Measurements from ENCODE around the gene APBA1. TPM values are rescaled to one million over a fixed set of nuclear protein-coding genes. Genes with fewer than 3 reads are reported as not detected.

Gene APBA1
- total RNA-seq, 2 experiments from 2014 or later: 0.26 to 0.51 TPM

GRCh38 chr9:69527454-69527853 is 144.7 kb downstream of the APBA1 start:
- ChIA-PET POLR2A (no interaction called here), CTCF (no interaction called here)
- intact Hi-C loops (cut with micrococcal nuclease): no loop called here
- DNase-seq: no peak
- H3K9me3 Mint-ChIP-seq: peaks cover 12% of the 10 kb centered on the region
- no peaks in the 10 kb centered on the region for H3K36me3 Mint-ChIP-seq
- no peak overlapping the region for H3K4me3 Mint-ChIP-seq
- H3K27me3 Mint-ChIP-seq: peaks cover 5% of the 10 kb centered on the region
- H3K4me1 Mint-ChIP-seq (ENCODE audit: low read depth): no peaks in the 10 kb centered on the region
- H3K27ac Mint-ChIP-seq: no peak overlapping the region

GRCh38 chr9:69526699-69527098 is 145.5 kb downstream of the APBA1 start:
- H3K36me3 Mint-ChIP-seq: no peaks in the 10 kb centered on the region
- ChIA-PET POLR2A (no interaction called here), CTCF (no interaction called here)
- no peak overlapping the region for H3K4me3 Mint-ChIP-seq
- H3K4me1 Mint-ChIP-seq (ENCODE audit: low read depth): no peaks in the 10 kb centered on the region
- H3K27me3 Mint-ChIP-seq: peaks cover 5% of the 10 kb centered on the region
- H3K27ac Mint-ChIP-seq: no peak overlapping the region
- peaks cover 12% of the 10 kb centered on the region for H3K9me3 Mint-ChIP-seq
- no peak for DNase-seq
- intact Hi-C loops (cut with micrococcal nuclease): no loop called here

- ChIA-PET POLR2A (no interaction called here), CTCF (no interaction called here)
- intact Hi-C loops (cut with micrococcal nuclease): no loop called here
- Mint-ChIP-seq H3K9me3 (peaks cover 7% of the 10 kb centered on the region), H3K4me3 (no peak overlapping the region), H3K36me3 (no peaks in the 10 kb centered on the region), H3K27ac (no peak overlapping the region), H3K4me1 (ENCODE audit: low read depth) (no peaks in the 10 kb centered on the region), H3K27me3 (peaks cover 5% of the 10 kb centered on the region)
- DNase-seq: no peak
Observed at GRCh38 chr9:69519470-69520240, 152.5 kb downstream of the APBA1 start.

GRCh38 chr9:69516353-69517322 is 155.5 kb downstream of the APBA1 start:
- Mint-ChIP-seq H3K36me3 (no peaks in the 10 kb centered on the region), H3K9me3 (peaks cover 5% of the 10 kb centered on the region), H3K27ac (no peak overlapping the region), H3K27me3 (no peaks in the 10 kb centered on the region), H3K4me3 (no peak overlapping the region), H3K4me1 (ENCODE audit: low read depth) (no peaks in the 10 kb centered on the region)
- DNase-seq: no peak
- ChIA-PET POLR2A (no interaction called here), CTCF (no interaction called here)
- intact Hi-C loops (cut with micrococcal nuclease): no loop called here

GRCh38 chr9:69515810-69516209 is 156.4 kb downstream of the APBA1 start:
- intact Hi-C loops (cut with micrococcal nuclease): no loop called here
- ChIA-PET POLR2A (no interaction called here), CTCF (no interaction called here)
- no peaks in the 10 kb centered on the region for H3K27me3 Mint-ChIP-seq
- no peak overlapping the region for H3K4me3 Mint-ChIP-seq
- DNase-seq: no peak
- no peak overlapping the region for H3K27ac Mint-ChIP-seq
- H3K4me1 Mint-ChIP-seq (ENCODE audit: low read depth): no peaks in the 10 kb centered on the region
- no peaks in the 10 kb centered on the region for H3K36me3 Mint-ChIP-seq
- H3K9me3 Mint-ChIP-seq: peaks cover 5% of the 10 kb centered on the region

GRCh38 chr9:69513141-69513820 is 158.9 kb downstream of the APBA1 start:
- Mint-ChIP-seq H3K27me3 (no peaks in the 10 kb centered on the region), H3K36me3 (no peaks in the 10 kb centered on the region), H3K9me3 (peaks cover 5% of the 10 kb centered on the region), H3K27ac (no peak overlapping the region), H3K4me3 (no peak overlapping the region), H3K4me1 (ENCODE audit: low read depth) (no peaks in the 10 kb centered on the region)
- no peak for DNase-seq
- POLR2A ChIA-PET: no interaction called here
- CTCF ChIA-PET: no interaction called here
- intact Hi-C loops (cut with micrococcal nuclease): no loop called here

- POLR2A ChIA-PET: no interaction called here
- Mint-ChIP-seq H3K4me3 (no peak overlapping the region), H3K27me3 (no peaks in the 10 kb centered on the region), H3K36me3 (no peaks in the 10 kb centered on the region), H3K9me3 (no peaks in the 10 kb centered on the region), H3K27ac (no peak overlapping the region), H3K4me1 (ENCODE audit: low read depth) (no peaks in the 10 kb centered on the region)
- DNase-seq: no peak
- CTCF ChIA-PET: no interaction called here
- intact Hi-C loops (cut with micrococcal nuclease): no loop called here
Observed at GRCh38 chr9:69504058-69504457, 168.1 kb downstream of the APBA1 start.

GRCh38 chr9:69502671-69503301 is 169.4 kb downstream of the APBA1 start:
- no peaks in the 10 kb centered on the region for H3K9me3 Mint-ChIP-seq
- ChIA-PET POLR2A (no interaction called here), CTCF (no interaction called here)
- H3K4me3 Mint-ChIP-seq: no peak overlapping the region
- intact Hi-C loops (cut with micrococcal nuclease): no loop called here
- no peaks in the 10 kb centered on the region for H3K4me1 Mint-ChIP-seq (ENCODE audit: low read depth)
- no peaks in the 10 kb centered on the region for H3K36me3 Mint-ChIP-seq
- no peak overlapping the region for H3K27ac Mint-ChIP-seq
- DNase-seq: no peak
- no peaks in the 10 kb centered on the region for H3K27me3 Mint-ChIP-seq

GRCh38 chr9:69500896-69501295 is 171.3 kb downstream of the APBA1 start:
- H3K27me3 Mint-ChIP-seq: no peaks in the 10 kb centered on the region
- DNase-seq: no peak
- ChIA-PET CTCF (no interaction called here), POLR2A (no interaction called here)
- no peak overlapping the region for H3K27ac Mint-ChIP-seq
- H3K9me3 Mint-ChIP-seq: no peaks in the 10 kb centered on the region
- H3K36me3 Mint-ChIP-seq: no peaks in the 10 kb centered on the region
- intact Hi-C loops (cut with micrococcal nuclease): no loop called here
- H3K4me1 Mint-ChIP-seq (ENCODE audit: low read depth): peaks cover 3% of the 10 kb centered on the region
- no peak overlapping the region for H3K4me3 Mint-ChIP-seq

- Mint-ChIP-seq H3K27ac (no peak overlapping the region), H3K9me3 (no peaks in the 10 kb centered on the region), H3K4me1 (ENCODE audit: low read depth) (peaks cover 3% of the 10 kb centered on the region), H3K27me3 (no peaks in the 10 kb centered on the region), H3K4me3 (no peak overlapping the region), H3K36me3 (no peaks in the 10 kb centered on the region)
- POLR2A ChIA-PET: no interaction called here
- intact Hi-C loops (cut with micrococcal nuclease): no loop called here
- DNase-seq: no peak
- CTCF ChIA-PET: no interaction called here
Observed at GRCh38 chr9:69499959-69500358, 172.2 kb downstream of the APBA1 start.

GRCh38 chr9:69499407-69499806 is 172.8 kb downstream of the APBA1 start:
- DNase-seq: no peak
- Mint-ChIP-seq H3K27me3 (peaks cover 2% of the 10 kb centered on the region), H3K4me1 (ENCODE audit: low read depth) (peaks cover 3% of the 10 kb centered on the region), H3K36me3 (no peaks in the 10 kb centered on the region), H3K4me3 (no peak overlapping the region), H3K27ac (no peak overlapping the region), H3K9me3 (no peaks in the 10 kb centered on the region)
- ChIA-PET POLR2A (no interaction called here), CTCF (interaction anchor here (0.7 kb wide), 1 partner anchor 14 kb away, joined by 4 read pairs; no protein-coding TSS in a partner anchor)
- intact Hi-C loops (cut with micrococcal nuclease): no loop called here

- H3K4me3 Mint-ChIP-seq: no peak overlapping the region
- DNase-seq: no peak
- no peaks in the 10 kb centered on the region for H3K36me3 Mint-ChIP-seq
- H3K27me3 Mint-ChIP-seq: peaks cover 2% of the 10 kb centered on the region
- peaks cover 3% of the 10 kb centered on the region for H3K4me1 Mint-ChIP-seq (ENCODE audit: low read depth)
- H3K27ac Mint-ChIP-seq: no peak overlapping the region
- ChIA-PET CTCF (no interaction called here), POLR2A (no interaction called here)
- intact Hi-C loops (cut with micrococcal nuclease): no loop called here
- no peaks in the 10 kb centered on the region for H3K9me3 Mint-ChIP-seq
Observed at GRCh38 chr9:69498470-69498869, 173.7 kb downstream of the APBA1 start.
